ENCODE data around the gene STARD10. TPM values are rescaled to one million over a fixed set of nuclear protein-coding genes. Genes with fewer than 3 reads are reported as not detected.

Gene STARD10
- total and polyA plus RNA-seq, 9 of the 15 experiments (the other 6 are each of a cell fraction or from before 2014, with no cell fraction given) = 0.15 to 52.9 (median 32.3) TPM

GRCh38 chr11:72779495-72780128 is 14.2 kb downstream of the STARD10 start:
- in situ Hi-C loops (cut with MboI) = no loop called here
- WGBS (ENCODE audit: insufficient coverage, low coverage, missing lambda C conversion rate) = 72% methylated on average over 4 of the region's 4 CpGs
- Histone ChIP-seq H3K27me3 (ENCODE audit: control insufficient read depth in 2 of 2, insufficient read depth in 2 of 2, low read length in 2 of 2) (no peaks in the 10 kb centered on the region), H4K20me1 (replicated peaks; ENCODE audit: control insufficient read depth, insufficient read depth, low read length) (no peaks in the 10 kb centered on the region), H3K9ac (ENCODE audit: insufficient read depth in 1 of 2, low read depth in 2 of 2, low read length in 2 of 2) (peak overlapping the region in 1 of 2 experiments; percentile 87; a peak in 1 of 4 replicates), H3K27ac (ENCODE audit: extremely low read depth, low read depth, low read length) (no peak overlapping the region), H3K9me1 (ENCODE audit: control insufficient read depth, insufficient read depth, low read length) (peaks cover 3% of the 10 kb centered on the region), H3K4me3 (no peak overlapping the region), H3K36me3 (ENCODE audit: control insufficient read depth, insufficient read depth, low read length) (peaks cover 6% of the 10 kb centered on the region; the same call in 1 of the 3 replicates), H2AFZ (ENCODE audit: low read depth, low read length) (no peak overlapping the region), H3K4me1 (replicated peaks in 1 of 2; ENCODE audit: control insufficient read depth in 2 of 2, insufficient read depth in 2 of 2, low read length in 2 of 2) (peaks cover 75 to 83% of the 10 kb centered on the region in 2 experiments), H3K9me3 (replicated peaks; ENCODE audit: control insufficient read depth, insufficient read depth, low read depth, low read length) (no peaks in the 10 kb centered on the region), H3K79me2 (ENCODE audit: control insufficient read depth, insufficient read depth, low read length) (peaks cover 11% of the 10 kb centered on the region; the same call in 2 of the 3 replicates), H3K4me2 (ENCODE audit: insufficient read depth, low read length) (no peak overlapping the region; the same call in 1 of the 2 replicates)
- intact Hi-C loops (cut with micrococcal nuclease) = loop anchor here (5.0 kb wide), 1 partner anchor 37 kb away; no protein-coding TSS in a partner anchor
- FAIRE-seq (peak; percentile 29), DNase-seq (ENCODE audit: extremely low read depth in 1 of 4, low spot score in 3 of 4) (no peak), ATAC-seq (no peak)
- BruUV-seq (replicated peaks) = no TSS peak
- POLR2A ChIA-PET = interaction anchor here (0.6 to 4.0 kb wide), 5 partner anchors 8 to 347 kb away, joined by 3 to 36 read pairs (median 3); no protein-coding TSS in a partner anchor
- CTCF ChIA-PET (ENCODE audit: low intra/inter-chr PET ratio) = no interaction called here
- TF ChIP-seq NFIX (CRISPR knock-in tag; IDR thresholded peaks at IDR 0.05; ENCODE audit: low read depth) (no peak), MGA (IDR thresholded peaks at IDR 0.05) (no peak), SRSF9 (IDR thresholded peaks at IDR 0.05; ENCODE audit: borderline replicate concordance, low read depth, low read length) (no peak), HDAC3 (IDR thresholded peaks at IDR 0.05; ENCODE audit: borderline replicate concordance, partially characterized antibody) (no peak), SMARCA5 (IDR thresholded peaks at IDR 0.05) (no peak), ZKSCAN8 (CRISPR knock-in tag; IDR thresholded peaks at IDR 0.05) (no peak), NFIC (IDR thresholded peaks at IDR 0.05) (peak; percentile 66)

Data from K562 (cell line).